GM19455 (cell line): Measurements from ENCODE around the gene ARAP2.

Source experiments
- ATAC-seq: cut with Tn5 transposase; IDR thresholded peaks from one replicate; pipeline ENCODE4 v1.9.1; 2021; ENCODE audit not compliant: unreplicated experiment

ARAP2 gene

GRCh38 chr4:36138220-36138619, 106.1 kb downstream of the ARAP2 start:
- ATAC-seq: no peak

GRCh38 chr4:36137336-36137735, 107.0 kb downstream of the ARAP2 start:
- no peak for ATAC-seq

- ATAC-seq: no peak
Measured at GRCh38 chr4:36133658-36134057, 110.7 kb downstream of the ARAP2 start.

- ATAC-seq: no peak
Measured at GRCh38 chr4:36133086-36133485, 111.2 kb downstream of the ARAP2 start.

- ATAC-seq: no peak
Measured at GRCh38 chr4:36130641-36131040, 113.7 kb downstream of the ARAP2 start.

GRCh38 chr4:36128689-36129088, 115.6 kb downstream of the ARAP2 start:
- no peak for ATAC-seq

GRCh38 chr4:36123906-36124305, 120.4 kb downstream of the ARAP2 start:
- ATAC-seq: no peak

DNA sequence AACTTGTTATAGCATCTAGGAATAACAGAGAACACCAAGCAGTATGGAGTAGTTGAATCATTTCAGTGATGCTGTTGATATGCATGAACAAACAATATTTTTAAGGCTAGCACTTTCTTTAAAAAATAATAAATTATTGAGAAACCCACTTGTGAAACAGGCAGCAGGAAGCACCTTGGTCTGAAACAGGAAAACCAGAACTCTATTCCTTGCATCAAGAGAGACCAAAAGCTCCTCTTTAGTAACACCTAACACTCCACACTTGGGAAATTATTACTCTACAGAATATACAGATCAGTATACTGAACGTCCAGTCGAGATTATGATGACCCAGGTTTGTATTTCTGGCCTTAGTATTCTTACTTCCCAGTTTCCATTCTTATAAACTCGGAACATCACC, 129.0 kb downstream of the ARAP2 start:
- ATAC-seq: no peak

GRCh38 chr4:36111172-36111571, 133.1 kb downstream of the ARAP2 start:
- ATAC-seq: no peak

DNA sequence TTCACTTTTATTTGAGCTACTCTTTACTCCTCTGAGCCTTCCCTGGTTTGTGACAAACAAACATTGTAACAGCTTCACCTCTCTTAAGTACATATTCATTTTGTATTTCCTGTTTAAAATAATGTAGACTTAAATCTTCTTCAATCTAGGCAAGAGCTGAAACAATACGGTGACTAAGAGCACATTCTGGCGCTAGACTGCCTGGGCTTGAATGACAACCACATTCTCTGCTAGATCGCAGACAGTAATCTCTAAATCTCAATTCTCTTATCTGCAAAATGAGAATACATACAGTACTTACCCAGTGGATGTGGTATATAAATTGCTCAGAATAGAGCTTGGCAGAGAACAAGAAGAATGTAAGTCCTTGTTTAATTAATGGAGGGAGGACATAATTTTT, 144.8 kb downstream of the ARAP2 start:
- no peak for ATAC-seq

DNA sequence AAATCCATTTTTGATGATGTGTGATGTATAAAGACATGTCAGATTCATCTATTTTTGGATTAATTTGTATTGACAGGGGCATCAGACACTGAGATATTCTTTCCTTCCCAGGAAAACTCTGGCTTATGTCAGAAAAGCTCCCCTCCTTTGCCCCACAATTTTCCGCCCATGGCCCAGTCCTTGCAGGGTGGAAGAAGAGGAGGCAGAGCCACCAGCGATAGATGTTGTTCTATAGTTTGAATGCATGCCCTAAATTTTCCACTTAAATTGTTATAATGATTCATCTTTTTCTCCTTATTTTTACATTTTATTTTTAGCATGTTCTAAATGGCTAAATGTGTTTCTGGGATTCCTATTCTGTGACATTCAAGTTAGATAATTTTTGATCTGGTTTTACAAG, 149.3 kb downstream of the ARAP2 start:
- no peak for ATAC-seq

DNA sequence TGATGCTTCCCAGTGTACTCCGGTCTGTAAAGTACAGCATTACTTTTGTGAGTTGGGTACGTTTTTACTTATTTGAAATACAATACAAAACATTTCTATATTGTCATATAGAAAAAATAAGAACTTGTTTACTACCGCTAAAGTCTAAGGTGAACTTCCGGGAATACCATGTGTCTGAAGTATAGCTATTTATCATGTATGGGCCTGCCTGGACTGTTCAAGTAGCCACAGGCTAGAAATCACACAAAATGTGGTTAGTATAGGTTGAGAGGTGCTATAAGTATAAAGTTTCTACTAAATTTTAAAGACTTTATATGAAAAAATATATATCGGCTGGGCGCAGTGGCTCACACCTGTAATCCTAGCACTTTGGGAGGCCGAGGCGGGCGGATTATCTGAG, 152.3 kb downstream of the ARAP2 start:
- no peak for ATAC-seq

DNA sequence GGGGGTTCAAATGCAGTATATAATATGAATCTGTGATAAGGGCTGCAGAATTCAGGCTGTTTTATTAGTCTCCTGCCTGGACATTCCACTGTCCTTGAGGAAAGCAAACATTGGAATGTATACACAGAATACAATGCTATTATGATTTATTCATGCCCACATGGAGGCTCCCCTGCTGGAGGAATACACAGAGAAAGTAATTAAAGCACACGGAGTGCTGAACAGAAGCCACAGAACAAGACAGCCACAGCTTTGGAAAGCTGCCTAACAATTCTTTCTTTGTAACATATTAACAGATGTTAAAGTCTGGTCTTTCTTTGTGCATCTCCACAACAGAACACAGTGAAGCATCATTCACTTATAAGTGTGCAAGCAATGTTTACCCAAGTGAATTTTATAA, 155.8 kb downstream of the ARAP2 start:
- no peak for ATAC-seq

DNA sequence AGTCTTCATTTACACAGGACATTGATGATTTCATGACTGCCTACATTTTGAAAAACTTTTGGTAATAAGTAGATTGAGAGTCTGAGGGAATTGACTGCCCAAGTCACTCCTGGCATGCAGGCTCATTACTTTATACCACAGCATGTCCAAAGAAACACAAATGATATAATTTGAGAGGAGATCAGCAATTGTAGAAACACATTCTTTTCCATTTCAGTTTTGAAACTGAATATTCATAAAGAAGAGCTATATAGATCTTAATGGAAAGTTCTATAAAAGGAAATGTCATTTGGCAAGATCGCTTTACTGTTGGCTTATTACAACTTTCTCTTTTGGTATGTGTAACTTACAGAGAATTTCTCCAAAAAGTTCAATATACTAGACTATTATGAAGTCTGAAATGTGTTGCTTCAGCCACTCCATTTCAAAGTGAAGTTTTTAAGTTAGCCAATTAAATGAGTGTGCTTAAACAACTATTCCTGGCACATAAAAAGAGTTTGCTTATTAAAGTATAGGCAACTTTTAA, 158.0 kb downstream of the ARAP2 start:
- no peak for ATAC-seq

- no peak for ATAC-seq
Measured at GRCh38 chr4:36082817-36083216, 161.5 kb downstream of the ARAP2 start.

- peak; percentile 92 for ATAC-seq
Measured at GRCh38 chr4:36081185-36081584, 163.1 kb downstream of the ARAP2 start.

- ATAC-seq: no peak
Measured at GRCh38 chr4:36079666-36080065, 164.6 kb downstream of the ARAP2 start.

- no peak for ATAC-seq
Measured at GRCh38 chr4:36078319-36078718, 166.0 kb downstream of the ARAP2 start.

- no peak for ATAC-seq
Measured at GRCh38 chr4:36072529-36072928, 171.8 kb downstream of the ARAP2 start.

DNA sequence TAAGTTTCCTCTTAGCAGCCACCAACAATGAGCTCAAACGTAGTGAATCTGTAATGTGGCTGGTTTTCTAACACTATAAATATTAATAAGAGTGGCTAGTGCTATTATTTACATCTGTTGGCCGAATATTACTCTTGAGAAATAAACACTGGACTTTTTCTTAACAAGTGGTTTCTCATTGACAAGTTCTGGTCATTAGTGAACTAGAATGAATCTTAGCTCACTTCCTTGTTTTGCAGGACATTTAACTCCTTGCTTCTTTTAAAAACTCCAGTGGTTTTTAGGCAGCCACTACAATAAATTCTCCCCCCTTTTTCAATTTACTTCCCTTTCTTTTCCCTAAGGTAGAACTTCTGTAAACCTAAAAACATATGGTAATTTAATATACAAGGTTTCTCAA, 177.2 kb downstream of the ARAP2 start:
- no peak for ATAC-seq

DNA sequence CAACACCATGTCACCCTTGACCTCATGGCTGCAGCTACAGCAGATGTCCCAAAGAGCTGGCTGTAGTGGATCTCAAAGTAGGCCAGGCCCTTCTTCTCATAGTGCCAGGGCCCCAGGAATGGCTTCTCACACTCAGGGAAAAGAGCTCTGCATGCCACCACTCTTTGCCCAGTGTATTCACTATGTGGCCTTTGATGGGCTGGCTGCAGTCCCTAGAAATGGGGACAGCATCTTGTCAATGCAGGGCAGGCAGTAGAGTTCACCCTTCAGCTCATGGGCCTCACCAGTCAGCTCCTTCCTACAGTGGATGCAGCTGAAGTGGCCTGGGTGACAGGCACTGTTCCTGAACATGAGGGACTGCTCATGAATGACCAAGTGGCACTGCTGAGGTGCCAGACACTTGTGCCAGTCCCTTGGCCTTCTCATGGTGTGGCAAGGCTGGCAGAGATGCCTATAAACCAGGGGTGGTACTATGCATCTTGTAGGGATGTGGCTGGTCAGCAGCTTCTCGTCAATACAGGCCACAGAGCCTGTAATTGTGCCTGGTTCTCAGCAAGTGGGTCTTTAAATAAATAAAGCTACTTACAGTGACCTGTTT, 178.9 kb downstream of the ARAP2 start:
- ATAC-seq: no peak

DNA sequence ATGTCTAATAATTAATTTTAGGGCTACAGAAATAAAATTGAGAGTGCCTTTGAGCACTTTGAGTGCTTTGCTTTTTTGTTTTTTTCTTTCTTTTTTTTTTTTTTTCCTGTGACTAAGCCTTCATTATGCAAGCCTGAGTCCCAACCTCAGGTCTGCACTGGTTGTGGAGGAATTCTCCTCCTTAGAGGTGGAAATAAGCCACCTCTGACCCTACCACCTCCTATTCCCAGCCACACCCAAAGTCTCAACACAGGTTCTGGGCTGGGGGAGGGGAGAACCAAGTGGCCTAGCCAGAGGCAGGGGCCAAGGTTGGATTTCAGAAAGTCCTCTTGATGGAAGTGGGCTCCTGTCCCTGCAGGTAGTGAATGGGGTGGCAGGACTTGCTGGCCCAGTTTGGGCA, 180.2 kb downstream of the ARAP2 start:
- ATAC-seq: no peak

GRCh38 chr4:36056136-36056535, 188.2 kb downstream of the ARAP2 start:
- no peak for ATAC-seq
